Activated naive CD8-positive, alpha-beta T cell treated with anti-CD3 and anti-CD28 coated beads, Interleukin-2, amount 50 U/mL, for 24 hours (primary cell): ENCODE measurements around the gene STEAP4.
A peak's percentile ranks its signal among the peaks of the same experiment; 100 is the strongest.

Experiments used
- ATAC-seq: fragments of 150-1000 bp; cut with Tn5 transposase; one replicate; pipeline ENCODE4 v1.10.0; 2021
- DNase-seq: peaks from one replicate; pipeline ENCODE4 v3.0.0; 2021
- H3K27ac Mint-ChIP-seq: one replicate; pipeline ENCODE4 v1.8.0; 2021; ENCODE audit warnings: mild to moderate bottlenecking, mixed read lengths
- H3K27me3 Mint-ChIP-seq: one replicate; pipeline ENCODE4 v1.8.0; 2021; ENCODE audit warnings: mixed read lengths
- H3K36me3 Mint-ChIP-seq: one replicate; pipeline ENCODE4 v1.8.0; 2021; ENCODE audit warnings: low read depth, mixed read lengths
- H3K4me1 Mint-ChIP-seq: one replicate; pipeline ENCODE4 v1.8.0; 2021; ENCODE audit warnings: mixed read lengths
- H3K4me3 Mint-ChIP-seq: one replicate; pipeline ENCODE4 v1.8.0; 2021; ENCODE audit warnings: mild to moderate bottlenecking, moderate library complexity, mixed read lengths
- H3K9me3 Mint-ChIP-seq: one replicate; pipeline ENCODE4 v1.8.0; 2021; ENCODE audit warnings: mixed read lengths

The STEAP4 gene

DNA sequence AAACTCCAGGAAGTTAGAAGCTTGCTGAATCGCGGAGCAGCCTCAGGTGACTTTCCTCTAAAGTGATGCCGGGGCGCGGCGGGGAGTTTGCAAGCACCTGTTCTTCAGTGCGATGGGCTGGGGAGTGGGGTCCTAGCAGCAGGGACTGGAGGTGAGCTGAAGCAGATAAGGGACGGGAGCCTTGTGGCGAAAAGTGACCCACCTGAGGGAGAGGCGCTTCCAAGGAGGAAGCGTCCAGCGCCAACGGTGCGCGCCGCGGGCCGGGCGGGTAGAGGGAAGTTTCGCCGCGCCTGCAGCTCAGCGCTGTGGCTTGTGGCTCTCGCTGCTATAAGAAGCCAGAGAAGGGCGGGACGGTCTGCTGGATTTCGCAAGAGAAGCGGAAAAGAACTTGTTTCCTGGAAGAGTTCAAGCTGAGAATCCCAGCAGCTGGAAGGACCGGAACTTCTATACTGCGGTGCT, at the start of gene STEAP4:
TSS of gene STEAP4 (minus strand) at position 305 of the 459 bp plus-strand sequence. CDS start 22,625 bp downstream, outside the sequence.
- H3K4me3 Mint-ChIP-seq: peak within 1 kb of the TSS; percentile 53
- peak; percentile 36 for ATAC-seq
- H3K36me3 Mint-ChIP-seq: no peaks in the 10 kb centered on the region
- H3K27ac Mint-ChIP-seq: no peak within 1 kb of the TSS
- H3K4me1 Mint-ChIP-seq: peaks cover 2% of the 10 kb centered on the region
- H3K27me3 Mint-ChIP-seq: peaks cover 29% of the 10 kb centered on the region
- no peaks in the 10 kb centered on the region for H3K9me3 Mint-ChIP-seq
- DNase-seq: peak; percentile 4

- no peaks in the 10 kb centered on the region for H3K4me1 Mint-ChIP-seq
- no peak overlapping the region for H3K27ac Mint-ChIP-seq
- DNase-seq: no peak
- no peaks in the 10 kb centered on the region for H3K36me3 Mint-ChIP-seq
- no peak for ATAC-seq
- H3K9me3 Mint-ChIP-seq: no peaks in the 10 kb centered on the region
- peaks cover 16% of the 10 kb centered on the region for H3K27me3 Mint-ChIP-seq
- no peak overlapping the region for H3K4me3 Mint-ChIP-seq
Measured at GRCh38 chr7:88355011-88355410, 48.3 kb upstream of the STEAP4 start.

DNA sequence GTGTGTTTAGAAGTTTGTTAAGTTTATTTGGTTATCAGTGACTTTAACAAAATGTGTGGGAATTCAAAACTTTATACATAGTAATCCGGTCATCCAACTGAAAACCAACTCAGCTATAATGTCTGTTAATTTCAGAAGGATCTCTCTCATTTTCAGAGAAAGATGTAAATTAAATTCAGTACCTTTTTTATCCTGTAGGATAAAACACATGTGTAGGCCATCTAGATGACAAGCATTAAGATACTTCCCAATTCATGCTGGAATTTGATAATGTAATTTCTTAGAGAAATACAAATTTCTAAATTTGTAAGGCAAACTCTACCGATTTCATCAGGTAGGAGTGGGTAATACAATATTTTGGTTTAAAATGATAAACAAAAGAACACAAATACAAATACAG, 43.4 kb upstream of the STEAP4 start:
- no peaks in the 10 kb centered on the region for H3K9me3 Mint-ChIP-seq
- no peak for ATAC-seq
- H3K36me3 Mint-ChIP-seq: no peaks in the 10 kb centered on the region
- no peak overlapping the region for H3K27ac Mint-ChIP-seq
- no peaks in the 10 kb centered on the region for H3K4me1 Mint-ChIP-seq
- peaks cover 16% of the 10 kb centered on the region for H3K27me3 Mint-ChIP-seq
- DNase-seq: no peak
- no peak overlapping the region for H3K4me3 Mint-ChIP-seq

DNA sequence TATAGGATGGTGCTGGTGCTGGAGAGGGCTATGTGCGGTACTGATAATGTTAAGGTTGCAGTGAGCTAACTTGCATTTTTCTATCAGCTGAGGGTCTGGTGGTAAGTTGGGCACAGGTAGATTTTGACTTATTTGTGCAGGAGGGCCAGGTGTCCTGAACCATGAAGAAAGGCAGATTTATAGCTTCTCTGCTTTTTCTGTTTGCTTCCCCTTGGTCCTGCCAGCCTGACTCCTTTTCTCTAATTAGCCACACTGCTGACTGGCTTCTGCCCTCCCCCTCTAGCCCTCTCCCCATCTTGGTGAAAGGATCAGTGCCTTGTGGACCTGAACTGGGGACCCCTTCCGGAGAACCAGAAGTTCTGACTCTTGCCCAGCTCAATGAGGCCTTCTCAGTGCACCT, 40.8 kb upstream of the STEAP4 start:
- Mint-ChIP-seq H3K36me3 (no peaks in the 10 kb centered on the region), H3K9me3 (no peaks in the 10 kb centered on the region), H3K27me3 (peaks cover 20% of the 10 kb centered on the region), H3K4me1 (no peaks in the 10 kb centered on the region), H3K27ac (no peak overlapping the region), H3K4me3 (no peak overlapping the region)
- DNase-seq: no peak
- ATAC-seq: no peak

GRCh38 chr7:88347090-88347489, 40.4 kb upstream of the STEAP4 start:
- peaks cover 20% of the 10 kb centered on the region for H3K27me3 Mint-ChIP-seq
- H3K36me3 Mint-ChIP-seq: no peaks in the 10 kb centered on the region
- no peaks in the 10 kb centered on the region for H3K9me3 Mint-ChIP-seq
- no peak for ATAC-seq
- no peak overlapping the region for H3K27ac Mint-ChIP-seq
- H3K4me3 Mint-ChIP-seq: no peak overlapping the region
- no peaks in the 10 kb centered on the region for H3K4me1 Mint-ChIP-seq
- DNase-seq: no peak

- ATAC-seq: no peak
- H3K27ac Mint-ChIP-seq: no peak overlapping the region
- no peak for DNase-seq
- H3K27me3 Mint-ChIP-seq: peaks cover 14% of the 10 kb centered on the region
- H3K9me3 Mint-ChIP-seq: no peaks in the 10 kb centered on the region
- H3K4me1 Mint-ChIP-seq: no peaks in the 10 kb centered on the region
- no peaks in the 10 kb centered on the region for H3K36me3 Mint-ChIP-seq
- no peak overlapping the region for H3K4me3 Mint-ChIP-seq
Measured at GRCh38 chr7:88346357-88346756, 39.7 kb upstream of the STEAP4 start.

DNA sequence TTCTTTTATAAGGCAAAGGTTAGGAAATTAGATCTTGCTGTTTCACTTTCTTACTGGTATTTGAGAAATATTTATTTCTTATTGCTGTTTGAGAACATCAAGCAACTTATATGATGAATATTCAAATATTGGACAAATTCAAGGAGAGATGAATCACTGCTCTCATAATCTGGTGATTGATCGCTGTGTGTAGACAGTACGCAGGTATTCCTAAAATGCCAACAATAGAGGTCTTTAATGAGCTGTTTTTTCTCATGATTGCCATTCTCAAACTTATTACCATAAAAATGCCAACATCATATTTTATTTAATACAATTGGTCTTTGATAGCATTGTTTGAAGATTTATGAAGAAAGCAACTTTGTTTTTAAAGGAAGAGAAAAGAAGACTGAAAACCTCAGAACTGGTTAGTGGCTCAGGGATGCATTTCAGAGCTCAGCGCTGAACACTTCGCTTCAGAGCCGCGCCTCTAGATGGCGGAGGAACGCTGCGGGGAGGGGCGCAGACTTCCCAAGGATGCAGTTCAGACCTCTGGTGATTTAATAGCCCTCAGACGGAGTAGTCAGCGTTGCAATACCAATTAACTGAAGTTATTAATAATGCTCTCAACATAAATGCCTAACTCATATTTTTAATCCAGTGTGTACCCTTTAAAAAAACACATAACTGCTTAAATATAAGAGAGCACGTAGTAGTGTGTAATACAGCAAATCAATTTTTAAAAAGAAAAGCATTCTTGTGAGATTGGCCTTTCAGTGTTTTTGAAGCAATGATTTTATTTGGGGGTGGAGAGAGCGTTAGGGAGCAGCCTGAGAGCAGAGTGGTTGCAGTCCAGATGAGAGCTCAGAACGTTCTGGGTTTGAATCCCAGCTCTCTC, 38.5 kb upstream of the STEAP4 start:
- DNase-seq (peak; percentile 8), ATAC-seq (peak; percentile 65)
- Mint-ChIP-seq H3K4me1 (no peaks in the 10 kb centered on the region), H3K27me3 (peaks cover 10% of the 10 kb centered on the region), H3K4me3 (no peak overlapping the region), H3K27ac (no peak overlapping the region), H3K9me3 (no peaks in the 10 kb centered on the region), H3K36me3 (no peaks in the 10 kb centered on the region)

DNA sequence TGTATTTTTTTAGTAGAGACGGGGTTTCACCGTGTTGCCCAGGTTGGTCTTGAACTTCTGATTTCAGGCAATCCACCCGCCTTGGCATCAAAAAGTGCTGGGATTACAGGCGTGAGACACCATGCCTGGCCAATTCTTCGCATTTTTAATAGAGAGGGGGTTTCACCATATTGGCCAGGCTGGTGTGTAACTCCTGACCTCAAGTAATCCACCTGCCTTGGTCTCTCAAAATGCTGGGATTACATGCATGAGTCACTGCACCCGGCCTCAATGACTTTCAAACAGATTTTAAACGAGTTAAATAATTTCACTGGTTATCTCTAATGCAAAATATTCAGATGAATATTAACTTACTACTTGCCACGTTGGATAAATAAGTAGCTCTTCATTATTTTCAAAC, 37.6 kb upstream of the STEAP4 start:
- peaks cover 10% of the 10 kb centered on the region for H3K27me3 Mint-ChIP-seq
- no peaks in the 10 kb centered on the region for H3K36me3 Mint-ChIP-seq
- H3K27ac Mint-ChIP-seq: no peak overlapping the region
- H3K9me3 Mint-ChIP-seq: no peaks in the 10 kb centered on the region
- no peak overlapping the region for H3K4me3 Mint-ChIP-seq
- DNase-seq (no peak), ATAC-seq (no peak)
- H3K4me1 Mint-ChIP-seq: no peaks in the 10 kb centered on the region

DNA sequence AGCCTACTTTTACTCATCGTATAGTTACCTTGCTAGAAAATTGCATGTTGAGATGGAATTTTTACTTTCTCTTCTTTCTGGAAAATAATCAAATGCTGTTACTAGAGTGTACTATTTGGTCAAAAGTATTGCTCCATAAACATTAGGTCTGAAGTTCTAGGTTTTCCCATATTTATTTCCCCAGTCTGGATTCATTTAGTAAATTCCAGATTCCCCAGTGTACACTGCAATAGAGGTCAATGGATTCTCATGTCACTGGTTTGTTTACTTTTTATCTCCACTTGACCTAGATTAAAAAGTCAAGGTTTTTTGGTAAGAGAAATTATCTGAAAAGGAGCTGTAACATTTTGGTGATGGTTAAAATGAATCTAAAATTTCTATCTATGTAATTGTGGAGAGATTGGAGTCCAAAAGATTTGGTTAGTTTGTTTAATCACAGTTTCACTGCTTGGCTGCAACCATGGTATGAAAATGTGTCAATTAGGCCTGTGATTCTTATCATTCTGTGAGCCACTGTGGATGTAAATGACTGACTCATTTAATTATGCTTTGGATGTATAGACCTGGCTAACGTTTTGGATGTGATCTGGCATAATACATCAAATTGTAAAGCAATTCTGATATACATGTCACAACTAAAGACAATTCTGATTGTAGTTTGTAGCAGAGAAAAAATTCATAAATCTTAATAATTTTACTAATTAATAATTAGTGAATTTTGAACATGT, 32.7 kb upstream of the STEAP4 start:
- no peak for DNase-seq
- no peak overlapping the region for H3K27ac Mint-ChIP-seq
- no peaks in the 10 kb centered on the region for H3K4me1 Mint-ChIP-seq
- H3K9me3 Mint-ChIP-seq: no peaks in the 10 kb centered on the region
- no peak for ATAC-seq
- peaks cover 9% of the 10 kb centered on the region for H3K27me3 Mint-ChIP-seq
- H3K36me3 Mint-ChIP-seq: no peaks in the 10 kb centered on the region
- no peak overlapping the region for H3K4me3 Mint-ChIP-seq

DNA sequence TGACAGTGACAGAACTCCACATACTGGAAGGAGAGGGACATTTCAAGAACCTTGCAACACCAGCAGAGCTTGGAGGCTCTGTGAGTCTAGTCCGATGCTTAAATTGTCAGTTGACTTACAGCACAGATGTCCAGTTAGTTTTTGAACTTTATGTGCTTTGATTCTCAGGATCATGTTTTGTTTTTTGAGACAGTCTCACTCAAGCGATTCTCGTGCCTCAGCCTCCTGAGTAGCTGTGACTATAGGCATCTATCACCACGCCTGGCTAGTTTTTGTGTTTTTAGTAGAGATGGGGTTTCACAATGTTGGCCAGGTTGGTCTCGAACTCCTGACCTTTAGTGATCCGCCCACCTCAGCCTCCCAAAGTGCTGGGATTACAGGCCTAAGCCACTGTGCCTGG, 31.8 kb upstream of the STEAP4 start:
- Mint-ChIP-seq H3K27me3 (peaks cover 13% of the 10 kb centered on the region), H3K9me3 (no peaks in the 10 kb centered on the region), H3K4me1 (no peaks in the 10 kb centered on the region), H3K36me3 (no peaks in the 10 kb centered on the region), H3K27ac (no peak overlapping the region), H3K4me3 (no peak overlapping the region)
- DNase-seq (no peak), ATAC-seq (no peak)

- no peaks in the 10 kb centered on the region for H3K9me3 Mint-ChIP-seq
- H3K4me3 Mint-ChIP-seq: no peak overlapping the region
- ATAC-seq: peak; percentile 43
- DNase-seq: no peak
- H3K27ac Mint-ChIP-seq: no peak overlapping the region
- peaks cover 13% of the 10 kb centered on the region for H3K27me3 Mint-ChIP-seq
- no peaks in the 10 kb centered on the region for H3K36me3 Mint-ChIP-seq
- no peaks in the 10 kb centered on the region for H3K4me1 Mint-ChIP-seq
Measured at GRCh38 chr7:88337572-88337971, 30.9 kb upstream of the STEAP4 start.

- DNase-seq: no peak
- H3K4me3 Mint-ChIP-seq: no peak overlapping the region
- H3K27ac Mint-ChIP-seq: no peak overlapping the region
- H3K4me1 Mint-ChIP-seq: peaks cover 7% of the 10 kb centered on the region
- no peak for ATAC-seq
- H3K27me3 Mint-ChIP-seq: peaks cover 10% of the 10 kb centered on the region
- no peaks in the 10 kb centered on the region for H3K36me3 Mint-ChIP-seq
- H3K9me3 Mint-ChIP-seq: no peaks in the 10 kb centered on the region
Measured at GRCh38 chr7:88331322-88331721, 24.6 kb upstream of the STEAP4 start.

DNA sequence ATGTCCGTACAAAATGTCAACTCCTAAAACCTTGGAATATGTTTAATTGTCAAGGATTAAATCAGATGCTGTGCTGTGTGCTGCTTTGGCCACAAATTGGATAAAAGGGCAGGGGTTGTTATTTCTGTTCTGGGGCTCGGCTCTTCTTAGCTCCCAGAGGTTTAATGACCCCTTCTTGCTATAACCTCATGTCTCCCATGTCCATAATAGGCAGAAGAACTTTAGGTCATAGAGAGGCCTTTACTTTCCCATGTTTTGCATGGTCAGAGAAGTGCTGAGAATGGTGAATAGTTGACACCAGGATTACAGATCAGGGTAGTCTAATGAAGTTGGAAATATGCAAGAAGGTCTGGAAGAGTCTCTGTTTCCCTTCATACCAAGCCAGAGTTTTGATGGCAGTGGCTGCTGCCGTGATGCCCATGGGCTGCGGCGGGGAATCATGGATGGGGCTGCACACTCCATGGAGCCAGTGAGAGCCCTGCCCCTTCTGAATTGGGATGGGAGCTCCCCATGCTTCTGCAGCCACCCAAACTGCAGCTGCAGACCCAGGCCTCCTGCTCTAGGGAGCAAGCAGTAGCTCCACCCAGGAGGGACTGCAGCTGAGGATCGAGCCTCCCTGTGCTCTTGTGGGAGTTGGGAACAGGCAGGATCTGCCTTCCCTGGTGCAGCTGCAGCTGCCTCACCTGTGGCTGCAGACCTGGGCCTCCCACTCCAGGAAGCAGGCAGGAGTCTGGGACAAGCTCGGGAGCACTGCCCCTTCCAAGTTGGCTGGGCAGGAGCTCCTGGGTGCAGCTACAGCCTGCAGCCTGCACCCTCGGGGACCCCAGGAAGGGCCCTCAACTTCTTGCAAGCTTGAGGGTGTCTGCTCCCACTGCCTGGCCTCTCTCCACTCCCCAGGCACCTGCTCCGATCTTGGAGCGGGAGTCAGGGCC, 23.1 kb upstream of the STEAP4 start:
- no peaks in the 10 kb centered on the region for H3K36me3 Mint-ChIP-seq
- no peak overlapping the region for H3K4me3 Mint-ChIP-seq
- no peaks in the 10 kb centered on the region for H3K9me3 Mint-ChIP-seq
- H3K27me3 Mint-ChIP-seq: peaks cover 5% of the 10 kb centered on the region
- no peak overlapping the region for H3K27ac Mint-ChIP-seq
- DNase-seq (no peak), ATAC-seq (no peak)
- H3K4me1 Mint-ChIP-seq: peaks cover 9% of the 10 kb centered on the region

- Mint-ChIP-seq H3K9me3 (no peaks in the 10 kb centered on the region), H3K4me1 (peaks cover 15% of the 10 kb centered on the region), H3K27me3 (peaks cover 2% of the 10 kb centered on the region), H3K36me3 (no peaks in the 10 kb centered on the region), H3K4me3 (no peak overlapping the region), H3K27ac (no peak overlapping the region)
- no peak for ATAC-seq
- DNase-seq: no peak
Measured at GRCh38 chr7:88328787-88329186, 22.1 kb upstream of the STEAP4 start.
